Measurements from ENCODE around the gene SEMA7A.

Gene SEMA7A

GRCh38 chr15:74451861-74452835 is 18.4 kb upstream of the SEMA7A start:
- DNase-seq (ENCODE audit: low read depth in 3 of 3) = no peak

GRCh38 chr15:74451322-74451721 is 17.6 kb upstream of the SEMA7A start:
- DNase-seq (ENCODE audit: low read depth in 3 of 3) = no peak

- no peak for DNase-seq (ENCODE audit: low read depth in 3 of 3)
Measured at GRCh38 chr15:74449643-74450205, 16.0 kb upstream of the SEMA7A start.

- no peak for DNase-seq (ENCODE audit: low read depth in 3 of 3)
Measured at GRCh38 chr15:74449095-74449494, 15.3 kb upstream of the SEMA7A start.

- no peak for DNase-seq (ENCODE audit: low read depth in 3 of 3)
Measured at GRCh38 chr15:74445816-74446763, 12.3 kb upstream of the SEMA7A start.

GRCh38 chr15:74444106-74445062 is 10.6 kb upstream of the SEMA7A start:
- no peak for DNase-seq (ENCODE audit: low read depth in 3 of 3)

GRCh38 chr15:74443100-74443909 is 9.5 kb upstream of the SEMA7A start:
- DNase-seq (ENCODE audit: low read depth in 3 of 3) = no peak

- DNase-seq (ENCODE audit: low read depth in 3 of 3) = no peak
Measured at GRCh38 chr15:74442604-74443003, 8.8 kb upstream of the SEMA7A start.

- no peak for DNase-seq (ENCODE audit: low read depth in 3 of 3)
Measured at GRCh38 chr15:74442063-74442462, 8.3 kb upstream of the SEMA7A start.

GRCh38 chr15:74441248-74441941 is 7.6 kb upstream of the SEMA7A start:
- DNase-seq (ENCODE audit: low read depth in 3 of 3) = no peak

GRCh38 chr15:74438721-74439316 is 5.1 kb upstream of the SEMA7A start:
- DNase-seq (ENCODE audit: low read depth in 3 of 3) = peak; percentile 62 to 76 (median 65)

- DNase-seq (ENCODE audit: low read depth in 3 of 3) = no peak
Measured at GRCh38 chr15:74438206-74438605, 4.4 kb upstream of the SEMA7A start.

- no peak for DNase-seq (ENCODE audit: low read depth in 3 of 3)
Measured at GRCh38 chr15:74434263-74435136, 742 bp upstream of the SEMA7A start.

- no peak for DNase-seq (ENCODE audit: low read depth in 3 of 3)
Measured at GRCh38 chr15:74432968-74433591, 678 bp downstream of the SEMA7A start.

- no peak for DNase-seq (ENCODE audit: low read depth in 3 of 3)
Measured at GRCh38 chr15:74432271-74432967, 1.3 kb downstream of the SEMA7A start.

- no peak for DNase-seq (ENCODE audit: low read depth in 3 of 3)
Measured at GRCh38 chr15:74431645-74432044, 2.1 kb downstream of the SEMA7A start.

GRCh38 chr15:74431116-74431515 is 2.6 kb downstream of the SEMA7A start:
- DNase-seq (ENCODE audit: low read depth in 3 of 3) = no peak

Data from stimulated activated CD4-positive, alpha-beta T cell treated with anti-CD3 and anti-CD28 coated beads, TNF-alpha, amount 100 ng/mL, for 24 hours (primary cell).